ENCODE results near the gene MSMO1.
"Not testable (repeated sequence)": the region's sequence is repeated elsewhere in the genome, so short reads cannot be mapped to it uniquely, and the experiment has no call there.

Gene MSMO1

DNA sequence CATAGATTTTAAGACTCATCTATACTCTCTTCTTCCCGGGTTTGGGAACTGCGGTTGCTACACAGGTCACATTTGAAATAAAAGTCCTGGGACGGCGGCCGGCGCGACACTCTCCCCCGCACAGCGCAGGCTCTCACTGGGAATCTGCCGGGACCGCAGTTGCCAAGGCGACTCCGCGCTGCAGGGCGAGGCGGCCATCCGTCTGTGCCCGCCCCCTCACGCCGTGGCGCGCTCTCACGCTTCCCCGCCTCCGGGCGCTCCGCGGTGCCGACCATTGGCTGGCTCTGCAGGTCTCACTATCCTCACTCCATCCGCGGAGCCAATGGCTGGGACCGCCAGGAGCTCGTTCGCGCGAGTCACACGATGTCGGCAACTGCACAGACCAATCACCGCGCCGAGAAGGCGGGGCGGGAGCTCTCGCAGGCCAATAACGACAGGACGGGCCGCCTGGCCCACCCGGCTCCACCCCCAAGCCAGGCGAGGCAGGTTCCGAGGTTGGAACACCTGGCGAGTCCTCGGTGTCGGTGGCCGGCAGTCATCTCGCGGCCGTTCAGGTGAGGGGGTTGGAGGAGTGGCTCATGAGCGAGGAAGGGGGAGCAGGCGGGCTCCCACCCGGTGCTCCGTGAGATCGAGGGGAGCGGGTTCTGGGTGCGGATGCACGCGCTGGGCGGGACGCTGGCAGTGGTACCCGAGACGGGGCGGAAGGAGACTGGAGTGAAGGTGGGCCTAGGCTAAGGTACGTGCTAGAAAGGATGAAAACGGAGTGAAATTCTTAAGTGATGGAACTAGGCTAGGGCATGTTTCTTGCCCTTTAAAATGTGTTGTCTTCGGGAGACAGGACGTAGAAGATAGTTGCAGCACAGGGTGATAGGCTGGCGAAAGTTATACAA, at the start of gene MSMO1:
Gene MSMO1, plus strand, starts transcription at position 459 of the 890 bp plus-strand sequence. CDS start 5,702 bp downstream, outside the sequence.
- peak within 1 kb of the TSS; percentile 77 for H3K4me3 ChIP-seq (ENCODE audit: low read depth, low read length)
- peak; percentile 99 for DNase-seq (ENCODE audit: low read depth)
- TF ChIP-seq, protein P1, sequence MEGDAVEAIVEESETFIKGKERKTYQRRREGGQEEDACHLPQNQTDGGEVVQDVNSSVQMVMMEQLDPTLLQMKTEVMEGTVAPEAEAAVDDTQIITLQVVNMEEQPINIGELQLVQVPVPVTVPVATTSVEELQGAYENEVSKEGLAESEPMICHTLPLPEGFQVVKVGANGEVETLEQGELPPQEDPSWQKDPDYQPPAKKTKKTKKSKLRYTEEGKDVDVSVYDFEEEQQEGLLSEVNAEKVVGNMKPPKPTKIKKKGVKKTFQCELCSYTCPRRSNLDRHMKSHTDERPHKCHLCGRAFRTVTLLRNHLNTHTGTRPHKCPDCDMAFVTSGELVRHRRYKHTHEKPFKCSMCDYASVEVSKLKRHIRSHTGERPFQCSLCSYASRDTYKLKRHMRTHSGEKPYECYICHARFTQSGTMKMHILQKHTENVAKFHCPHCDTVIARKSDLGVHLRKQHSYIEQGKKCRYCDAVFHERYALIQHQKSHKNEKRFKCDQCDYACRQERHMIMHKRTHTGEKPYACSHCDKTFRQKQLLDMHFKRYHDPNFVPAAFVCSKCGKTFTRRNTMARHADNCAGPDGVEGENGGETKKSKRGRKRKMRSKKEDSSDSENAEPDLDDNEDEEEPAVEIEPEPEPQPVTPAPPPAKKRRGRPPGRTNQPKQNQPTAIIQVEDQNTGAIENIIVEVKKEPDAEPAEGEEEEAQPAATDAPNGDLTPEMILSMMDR (IDR thresholded peaks at IDR 0.05; ENCODE audit: control insufficient read depth, extremely low read depth, insufficient read depth): no peak

DNA sequence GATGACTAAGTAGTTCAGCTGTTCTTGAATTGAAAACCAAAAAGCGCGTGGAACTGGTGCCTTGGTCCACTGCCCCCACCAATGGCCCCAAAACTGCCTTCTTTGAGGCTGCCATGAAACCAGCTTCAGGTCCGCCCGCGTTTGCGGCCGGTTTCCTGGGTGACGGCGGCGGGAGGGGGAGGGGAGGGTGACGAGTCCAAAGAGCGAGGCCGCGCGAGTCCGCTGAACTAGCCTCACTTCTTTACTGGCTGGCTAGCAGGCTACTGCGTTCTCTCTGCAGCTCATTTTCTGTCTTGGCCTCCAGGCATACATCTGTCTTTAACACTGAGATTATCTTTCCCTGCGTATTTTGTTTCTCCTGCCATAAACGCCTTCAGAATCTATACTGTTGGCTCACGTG, 47.9 kb upstream of the MSMO1 start:
- H3K4me3 ChIP-seq (ENCODE audit: low read depth, low read length); DNase-seq (ENCODE audit: low read depth): not testable (repeated sequence)

GRCh38 chr4:165284697-165285096, 42.8 kb upstream of the MSMO1 start:
- not testable (repeated sequence) for DNase-seq (ENCODE audit: low read depth); H3K4me3 ChIP-seq (ENCODE audit: low read depth, low read length)

- DNase-seq (ENCODE audit: low read depth); H3K4me3 ChIP-seq (ENCODE audit: low read depth, low read length): not testable (repeated sequence)
Observed at GRCh38 chr4:165286619-165287340, 40.7 kb upstream of the MSMO1 start.

GRCh38 chr4:165288226-165288625, 39.2 kb upstream of the MSMO1 start:
- TF ChIP-seq, protein P1 (IDR thresholded peaks at IDR 0.05; ENCODE audit: control insufficient read depth, extremely low read depth, insufficient read depth): no peak
- no peak overlapping the region for H3K4me3 ChIP-seq (ENCODE audit: low read depth, low read length)
- DNase-seq (ENCODE audit: low read depth): no peak

DNA sequence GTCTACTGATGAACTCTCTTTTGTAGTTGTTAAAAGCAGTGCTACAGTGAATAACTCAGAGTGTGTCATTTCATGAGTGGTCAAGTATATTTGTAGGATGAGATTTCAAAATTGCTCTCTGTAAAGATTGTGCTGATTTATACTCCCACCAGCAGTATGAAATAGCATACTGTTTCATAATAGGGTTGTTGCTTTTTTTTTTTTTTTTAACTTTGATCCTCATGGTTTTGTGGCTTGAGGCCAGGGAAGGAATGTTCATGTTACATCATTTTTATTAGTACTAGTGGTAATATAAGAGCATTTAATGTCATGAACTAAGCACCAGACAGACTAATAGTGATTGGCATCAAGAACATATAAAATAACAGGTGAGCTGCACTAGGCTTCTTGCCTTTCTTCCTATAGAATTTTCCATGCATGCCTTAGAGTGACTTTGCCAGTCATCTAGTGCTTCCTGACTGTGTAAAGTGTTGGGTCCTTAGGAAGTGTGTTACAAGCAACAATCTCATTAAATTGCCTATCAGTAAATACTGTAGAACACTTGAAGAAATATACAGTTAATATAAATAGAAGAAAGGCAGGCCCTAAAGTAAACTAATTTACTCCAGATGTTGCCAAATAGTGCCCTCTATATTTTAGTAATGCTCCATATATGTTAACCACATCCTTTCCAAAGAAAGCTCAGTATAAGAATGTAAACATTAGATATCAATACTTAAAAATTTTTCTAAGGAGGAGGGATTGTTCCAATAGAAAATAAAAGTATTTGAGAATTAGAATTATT, 38.6 kb upstream of the MSMO1 start:
- TF ChIP-seq, protein P1 (IDR thresholded peaks at IDR 0.05; ENCODE audit: control insufficient read depth, extremely low read depth, insufficient read depth): no peak
- no peak overlapping the region for H3K4me3 ChIP-seq (ENCODE audit: low read depth, low read length)
- peak; percentile 87 for DNase-seq (ENCODE audit: low read depth)

DNA sequence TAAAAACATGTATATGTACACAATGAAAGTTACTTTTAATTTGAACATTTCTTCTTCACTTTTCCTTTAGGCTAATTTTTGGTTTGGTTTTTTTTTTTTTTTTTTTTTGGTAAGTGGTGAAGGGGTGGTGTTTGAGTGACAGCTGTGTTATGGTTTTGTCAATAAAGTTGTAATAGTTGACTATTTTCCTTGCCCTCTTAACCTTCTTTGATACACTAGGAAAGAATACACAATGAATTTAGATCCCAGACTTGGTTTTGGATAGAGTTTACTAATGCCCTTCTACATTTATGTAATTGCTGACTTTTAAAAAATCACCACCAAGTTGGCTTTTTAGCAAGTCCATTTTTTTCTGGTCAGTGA, 38.1 kb upstream of the MSMO1 start:
- TF ChIP-seq, protein P1 (IDR thresholded peaks at IDR 0.05; ENCODE audit: control insufficient read depth, extremely low read depth, insufficient read depth): no peak
- DNase-seq (ENCODE audit: low read depth): no peak
- H3K4me3 ChIP-seq (ENCODE audit: low read depth, low read length): no peak overlapping the region

DNA sequence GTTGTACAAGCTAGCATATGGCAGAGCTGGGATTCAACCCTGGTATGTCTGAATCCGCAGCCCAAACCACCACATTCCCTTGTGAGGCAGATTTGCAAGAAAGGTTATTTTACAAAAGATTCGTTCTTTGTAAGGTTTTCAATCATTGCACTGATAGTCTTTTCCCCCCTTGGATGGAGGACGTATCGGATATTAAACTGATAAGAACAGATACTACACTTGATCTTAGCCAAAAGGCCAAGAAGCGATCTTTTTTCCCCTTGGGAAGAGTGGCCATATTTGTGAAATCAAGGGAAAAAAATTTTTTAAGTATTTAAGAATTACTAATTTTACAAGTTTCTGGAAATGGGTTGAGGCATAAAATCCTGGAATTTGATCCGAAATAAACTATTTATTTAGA, 34.4 kb upstream of the MSMO1 start:
- TF ChIP-seq, protein P1 (IDR thresholded peaks at IDR 0.05; ENCODE audit: control insufficient read depth, extremely low read depth, insufficient read depth): no peak
- H3K4me3 ChIP-seq (ENCODE audit: low read depth, low read length): no peak overlapping the region
- DNase-seq (ENCODE audit: low read depth): no peak

All from LNCaP clone FGC (cell line).